ENCODE data around the gene KIAA0319L. TPM values are rescaled to one million over a fixed set of nuclear protein-coding genes. Genes with fewer than 3 reads are reported as not detected.

KIAA0319L gene
- total RNA-seq, 1 experiment from 2014 or later = 72.6 TPM

GRCh38 chr1:35499652-35500176 is 57.5 kb downstream of the KIAA0319L start:
- BruUV-seq (replicated peaks) = no TSS peak
- Mint-ChIP-seq H3K27ac (ENCODE audit: unreplicated experiment) (no peak overlapping the region), H3K4me3 (ENCODE audit: low read depth, unreplicated experiment) (no peak overlapping the region), H3K9me3 (ENCODE audit: low read depth, unreplicated experiment) (no peaks in the 10 kb centered on the region), H3K36me3 (ENCODE audit: insufficient read depth, unreplicated experiment) (no peaks in the 10 kb centered on the region), H3K27me3 (ENCODE audit: unreplicated experiment) (no peaks in the 10 kb centered on the region), H3K4me1 (ENCODE audit: low read depth, unreplicated experiment) (no peaks in the 10 kb centered on the region)
- DNase-seq = no peak
- TF ChIP-seq, protein P1, sequence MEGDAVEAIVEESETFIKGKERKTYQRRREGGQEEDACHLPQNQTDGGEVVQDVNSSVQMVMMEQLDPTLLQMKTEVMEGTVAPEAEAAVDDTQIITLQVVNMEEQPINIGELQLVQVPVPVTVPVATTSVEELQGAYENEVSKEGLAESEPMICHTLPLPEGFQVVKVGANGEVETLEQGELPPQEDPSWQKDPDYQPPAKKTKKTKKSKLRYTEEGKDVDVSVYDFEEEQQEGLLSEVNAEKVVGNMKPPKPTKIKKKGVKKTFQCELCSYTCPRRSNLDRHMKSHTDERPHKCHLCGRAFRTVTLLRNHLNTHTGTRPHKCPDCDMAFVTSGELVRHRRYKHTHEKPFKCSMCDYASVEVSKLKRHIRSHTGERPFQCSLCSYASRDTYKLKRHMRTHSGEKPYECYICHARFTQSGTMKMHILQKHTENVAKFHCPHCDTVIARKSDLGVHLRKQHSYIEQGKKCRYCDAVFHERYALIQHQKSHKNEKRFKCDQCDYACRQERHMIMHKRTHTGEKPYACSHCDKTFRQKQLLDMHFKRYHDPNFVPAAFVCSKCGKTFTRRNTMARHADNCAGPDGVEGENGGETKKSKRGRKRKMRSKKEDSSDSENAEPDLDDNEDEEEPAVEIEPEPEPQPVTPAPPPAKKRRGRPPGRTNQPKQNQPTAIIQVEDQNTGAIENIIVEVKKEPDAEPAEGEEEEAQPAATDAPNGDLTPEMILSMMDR (IDR thresholded peaks at IDR 0.05; ENCODE audit: unreplicated experiment) = no peak
- CTCF ChIA-PET = interaction anchor here (0.7 kb wide), 1 partner anchor 41 kb away, joined by 3 read pairs; no protein-coding TSS in a partner anchor
- intact Hi-C loops (cut with micrococcal nuclease; ENCODE audit: unreplicated experiment) = no loop called here

DNA sequence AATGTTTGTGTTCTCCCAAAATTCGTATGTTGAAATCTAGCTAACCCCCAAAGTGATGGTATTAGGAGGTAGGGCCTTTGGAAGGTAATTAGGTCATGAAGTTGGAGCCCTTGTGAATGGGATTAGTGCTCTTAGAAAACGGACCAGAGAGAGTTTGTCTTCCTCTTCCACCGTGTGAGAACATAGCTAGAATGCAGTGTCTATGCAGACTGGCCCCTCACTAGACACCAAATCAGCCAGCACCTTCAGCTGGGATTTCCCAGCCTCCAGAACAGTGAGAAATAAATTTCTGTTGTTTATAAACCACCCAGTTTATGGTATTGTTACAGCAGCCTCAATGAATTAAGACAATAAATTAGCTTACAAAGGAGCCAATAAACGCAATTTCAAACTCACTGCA is 58.0 kb downstream of the KIAA0319L start:
- TF ChIP-seq, protein P1 (IDR thresholded peaks at IDR 0.05; ENCODE audit: unreplicated experiment) = no peak
- CTCF ChIA-PET = interaction anchor here (0.7 kb wide), 1 partner anchor 42 kb away, joined by 3 read pairs; no protein-coding TSS in a partner anchor
- BruUV-seq (replicated peaks) = no TSS peak
- no peaks in the 10 kb centered on the region for H3K9me3 Mint-ChIP-seq (ENCODE audit: low read depth, unreplicated experiment)
- no peaks in the 10 kb centered on the region for H3K36me3 Mint-ChIP-seq (ENCODE audit: insufficient read depth, unreplicated experiment)
- no peaks in the 10 kb centered on the region for H3K27me3 Mint-ChIP-seq (ENCODE audit: unreplicated experiment)
- DNase-seq = no peak
- H3K4me3 Mint-ChIP-seq (ENCODE audit: low read depth, unreplicated experiment) = no peak overlapping the region
- no peaks in the 10 kb centered on the region for H3K4me1 Mint-ChIP-seq (ENCODE audit: low read depth, unreplicated experiment)
- no peak overlapping the region for H3K27ac Mint-ChIP-seq (ENCODE audit: unreplicated experiment)
- intact Hi-C loops (cut with micrococcal nuclease; ENCODE audit: unreplicated experiment) = no loop called here

DNA sequence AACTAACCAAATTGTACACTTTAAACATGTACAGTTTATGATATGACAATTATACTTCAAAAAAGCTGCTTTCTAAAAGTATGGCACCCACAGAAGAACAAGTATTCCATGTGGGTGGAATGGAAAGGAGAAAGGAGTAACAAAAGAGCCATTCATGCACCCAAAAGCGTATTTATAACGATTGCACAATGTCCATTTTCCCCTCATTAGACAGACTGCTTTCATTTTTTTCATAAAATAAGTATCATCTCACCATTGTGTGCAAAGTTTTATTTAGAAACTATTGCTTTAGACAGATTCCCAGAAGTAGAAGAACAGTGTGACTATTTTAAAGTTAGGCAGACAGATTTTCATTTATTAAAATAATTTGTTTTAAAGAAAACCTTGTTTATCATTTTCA is 59.6 kb downstream of the KIAA0319L start:
- Mint-ChIP-seq H3K9me3 (ENCODE audit: low read depth, unreplicated experiment) (no peaks in the 10 kb centered on the region), H3K36me3 (ENCODE audit: insufficient read depth, unreplicated experiment) (no peaks in the 10 kb centered on the region), H3K27ac (ENCODE audit: unreplicated experiment) (no peak overlapping the region), H3K4me3 (ENCODE audit: low read depth, unreplicated experiment) (no peak overlapping the region), H3K27me3 (ENCODE audit: unreplicated experiment) (no peaks in the 10 kb centered on the region), H3K4me1 (ENCODE audit: low read depth, unreplicated experiment) (no peaks in the 10 kb centered on the region)
- intact Hi-C loops (cut with micrococcal nuclease; ENCODE audit: unreplicated experiment) = no loop called here
- TF ChIP-seq, protein P1 (IDR thresholded peaks at IDR 0.05; ENCODE audit: unreplicated experiment) = no peak
- CTCF ChIA-PET = no interaction called here
- DNase-seq = no peak
- no TSS peak for BruUV-seq (replicated peaks)

DNA sequence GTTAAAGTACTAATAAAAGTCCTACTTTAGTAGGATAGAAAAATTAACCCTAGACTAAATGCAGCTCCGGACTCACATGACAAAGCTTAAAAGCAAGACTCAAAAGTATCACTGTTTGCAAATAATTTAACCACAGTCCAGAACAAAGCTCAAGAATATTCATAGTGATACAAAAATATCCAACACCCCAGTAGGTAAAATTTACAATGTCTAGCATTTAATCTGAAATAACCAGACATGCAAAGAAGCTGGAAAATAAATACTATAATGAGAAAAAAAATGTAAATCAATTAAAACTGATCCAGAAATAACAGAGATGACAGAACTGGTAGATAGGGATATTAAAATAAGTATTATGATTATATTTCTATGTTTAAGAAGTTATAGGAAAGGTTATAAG is 67.0 kb downstream of the KIAA0319L start:
- no TSS peak for BruUV-seq (replicated peaks)
- Mint-ChIP-seq H3K36me3 (ENCODE audit: insufficient read depth, unreplicated experiment) (no peaks in the 10 kb centered on the region), H3K27ac (ENCODE audit: unreplicated experiment) (no peak overlapping the region), H3K4me3 (ENCODE audit: low read depth, unreplicated experiment) (no peak overlapping the region), H3K9me3 (ENCODE audit: low read depth, unreplicated experiment) (peaks cover 6% of the 10 kb centered on the region), H3K27me3 (ENCODE audit: unreplicated experiment) (no peaks in the 10 kb centered on the region), H3K4me1 (ENCODE audit: low read depth, unreplicated experiment) (no peaks in the 10 kb centered on the region)
- no peak for DNase-seq
- intact Hi-C loops (cut with micrococcal nuclease; ENCODE audit: unreplicated experiment) = no loop called here
- CTCF ChIA-PET = no interaction called here
- TF ChIP-seq, protein P1 (IDR thresholded peaks at IDR 0.05; ENCODE audit: unreplicated experiment) = no peak

All from Calu3 (cell line).